Mesendoderm (in vitro differentiated cells): Measurements from ENCODE around the gene HTR6.

Experiments
- DNase-seq: peaks from one replicate; pipeline ENCODE4 v3.0.0; 2013
- H2AK5ac ChIP-seq: 2 replicates; pipeline ENCODE4 v1.6.1; 2013; ENCODE audit warnings: low read length, inconsistent platforms
- H2BK120ac ChIP-seq: 2 replicates; pipeline ENCODE4 v1.6.1; 2013; ENCODE audit warnings: low read depth, mild to moderate bottlenecking, low read length, moderate library complexity, mixed read lengths
- H2BK15ac ChIP-seq: replicated peaks from 2 replicates; pipeline ENCODE4 v1.6.1; 2013; ENCODE audit warnings: low read depth, mild to moderate bottlenecking, moderate library complexity
- H2BK5ac ChIP-seq: 2 replicates; pipeline ENCODE4 v1.6.1; 2013; ENCODE audit warnings: low read length, inconsistent platforms
- H3K18ac ChIP-seq: 2 replicates; pipeline ENCODE4 v1.6.1; 2013; ENCODE audit warnings: mild to moderate bottlenecking, low read length, mixed read lengths
- H3K23ac ChIP-seq: one replicate; pipeline ENCODE4 v1.6.1; 2013; ENCODE audit warnings: low read length
- H3K27ac ChIP-seq: 2 replicates; pipeline ENCODE4 v1.5.1; 2013; ENCODE audit warnings: low read depth, mild to moderate bottlenecking, inconsistent platforms, low read length, moderate library complexity
- H3K27me3 ChIP-seq: 2 replicates; pipeline ENCODE4 v1.6.1; 2013; ENCODE audit warnings: low read length, control low read depth, mild to moderate bottlenecking, inconsistent platforms; ENCODE audit not compliant: insufficient read depth, poor library complexity
- H3K36me3 ChIP-seq: 2 replicates; pipeline ENCODE4 v1.6.1; 2013; ENCODE audit warnings: low read length, inconsistent platforms; ENCODE audit not compliant: control insufficient read depth, insufficient read depth
- H3K4ac ChIP-seq: one replicate; pipeline ENCODE4 v1.6.1; 2013; ENCODE audit warnings: low read depth, mild to moderate bottlenecking, low read length, moderate library complexity
- H3K4me1 ChIP-seq: 2 replicates; pipeline ENCODE4 v1.6.1; 2013; ENCODE audit warnings: low read depth, low read length, inconsistent platforms; ENCODE audit not compliant: control insufficient read depth
- H3K4me2 ChIP-seq: 2 replicates; pipeline ENCODE4 v1.6.1; 2013; ENCODE audit warnings: low read length
- H3K4me3 ChIP-seq: 2 replicates; pipeline ENCODE4 v1.5.1; 2013; ENCODE audit warnings: mild to moderate bottlenecking, low read length
- H3K56ac ChIP-seq: one replicate; pipeline ENCODE4 v1.6.1; 2013; ENCODE audit warnings: low read length
- H3K79me1 ChIP-seq: 2 replicates; pipeline ENCODE4 v1.6.1; 2013; ENCODE audit warnings: low read length, inconsistent platforms
- H3K79me2 ChIP-seq: 2 replicates; pipeline ENCODE4 v1.6.1; 2013; ENCODE audit warnings: mild to moderate bottlenecking, low read length; ENCODE audit not compliant: control insufficient read depth, insufficient read depth
- H3K9ac ChIP-seq: 2 replicates; pipeline ENCODE4 v1.6.1; 2013; ENCODE audit warnings: low read length, inconsistent platforms
- H4K5ac ChIP-seq: one replicate; pipeline ENCODE4 v1.6.1; 2013; ENCODE audit warnings: low read length
- H4K8ac ChIP-seq: one replicate; pipeline ENCODE4 v1.6.1; 2013; ENCODE audit warnings: low read depth, mild to moderate bottlenecking, control low read depth, low read length, moderate library complexity
- WGBS: extraction: QIAGEN DNeasy Blood & Tissue Kit; methylation state at CpG from one replicate; pipeline ENCODE4 v1.1.7; 2013; ENCODE audit warnings: low lambda C conversion rate, missing lambda C conversion rate; ENCODE audit not compliant: insufficient coverage; ENCODE audit errors: extremely low coverage; 5-methylcytosine and 5-hydroxymethylcytosine counted together

Gene HTR6

GRCh38 chr1:19668888-19669287 lies 4.2 kb downstream of the HTR6 start:
- no peak for DNase-seq
- Histone ChIP-seq H3K36me3 (no peaks in the 10 kb centered on the region), H4K5ac (no peak overlapping the region), H3K18ac (no peak overlapping the region), H3K79me1 (no peaks in the 10 kb centered on the region), H2AK5ac (no peak overlapping the region), H3K4me2 (no peak overlapping the region), H2BK15ac (no peak overlapping the region), H3K23ac (no peak overlapping the region), H4K8ac (no peak overlapping the region), H3K4ac (no peak overlapping the region), H3K56ac (no peak overlapping the region), H3K9ac (no peak overlapping the region), H3K4me3 (no peak overlapping the region), H3K27me3 (peaks cover 29% of the 10 kb centered on the region), H2BK5ac (no peak overlapping the region), H3K27ac (no peak overlapping the region), H3K4me1 (no peaks in the 10 kb centered on the region), H3K79me2 (no peaks in the 10 kb centered on the region), H2BK120ac (no peak overlapping the region)
- no CpG with 5 or more reads among the region's 8 CpGs for WGBS

- Histone ChIP-seq H3K36me3 (no peaks in the 10 kb centered on the region), H3K27ac (no peak overlapping the region), H2BK120ac (no peak overlapping the region), H2BK15ac (no peak overlapping the region), H4K8ac (no peak overlapping the region), H3K79me2 (no peaks in the 10 kb centered on the region), H3K56ac (no peak overlapping the region), H3K23ac (no peak overlapping the region), H3K9ac (no peak overlapping the region), H3K79me1 (no peaks in the 10 kb centered on the region), H4K5ac (no peak overlapping the region), H2AK5ac (no peak overlapping the region), H3K4me2 (no peak overlapping the region), H3K18ac (no peak overlapping the region), H3K27me3 (peaks cover 11% of the 10 kb centered on the region), H2BK5ac (no peak overlapping the region), H3K4me3 (no peak overlapping the region), H3K4ac (no peak overlapping the region), H3K4me1 (no peaks in the 10 kb centered on the region)
- no CpG with 5 or more reads among the region's 4 CpGs for WGBS
- no peak for DNase-seq
Measured at GRCh38 chr1:19670787-19671186, 6.1 kb downstream of the HTR6 start.

GRCh38 chr1:19672237-19672636 lies 7.6 kb downstream of the HTR6 start:
- Histone ChIP-seq H3K4me1 (no peaks in the 10 kb centered on the region), H2AK5ac (no peak overlapping the region), H3K79me2 (no peaks in the 10 kb centered on the region), H4K5ac (no peak overlapping the region), H3K4me3 (no peak overlapping the region), H3K79me1 (no peaks in the 10 kb centered on the region), H4K8ac (no peak overlapping the region), H2BK15ac (no peak overlapping the region), H3K23ac (no peak overlapping the region), H3K9ac (no peak overlapping the region), H3K56ac (no peak overlapping the region), H3K4ac (no peak overlapping the region), H3K36me3 (no peaks in the 10 kb centered on the region), H2BK120ac (no peak overlapping the region), H3K4me2 (no peak overlapping the region), H3K18ac (no peak overlapping the region), H3K27me3 (peaks cover 2% of the 10 kb centered on the region), H3K27ac (no peak overlapping the region), H2BK5ac (no peak overlapping the region)
- 100% methylated on average over 3 of the region's 6 CpGs for WGBS
- no peak for DNase-seq

- no peak overlapping the region for H3K23ac ChIP-seq
- H3K4me3 ChIP-seq: no peak overlapping the region
- H4K5ac ChIP-seq: no peak overlapping the region
- WGBS: no CpG with 5 or more reads among the region's 5 CpGs
- H3K79me2 ChIP-seq: no peaks in the 10 kb centered on the region
- H3K27ac ChIP-seq: no peak overlapping the region
- no peaks in the 10 kb centered on the region for H3K27me3 ChIP-seq
- no peaks in the 10 kb centered on the region for H3K4me1 ChIP-seq
- H3K4ac ChIP-seq: no peak overlapping the region
- H3K36me3 ChIP-seq: no peaks in the 10 kb centered on the region
- no peak overlapping the region for H2AK5ac ChIP-seq
- no peak overlapping the region for H3K9ac ChIP-seq
- DNase-seq: no peak
- H2BK120ac ChIP-seq: no peak overlapping the region
- no peak overlapping the region for H4K8ac ChIP-seq
- H3K18ac ChIP-seq: no peak overlapping the region
- H3K56ac ChIP-seq: no peak overlapping the region
- no peak overlapping the region for H3K4me2 ChIP-seq
- H2BK5ac ChIP-seq: no peak overlapping the region
- no peaks in the 10 kb centered on the region for H3K79me1 ChIP-seq
- no peak overlapping the region for H2BK15ac ChIP-seq
Measured at GRCh38 chr1:19675797-19676196, 11.1 kb downstream of the HTR6 start.

- Histone ChIP-seq H3K79me2 (no peaks in the 10 kb centered on the region), H3K27ac (no peak overlapping the region), H3K23ac (no peak overlapping the region), H3K56ac (no peak overlapping the region), H3K4me3 (no peak overlapping the region), H2AK5ac (no peak overlapping the region), H4K5ac (no peak overlapping the region), H3K79me1 (no peaks in the 10 kb centered on the region), H3K9ac (no peak overlapping the region), H2BK5ac (no peak overlapping the region), H2BK15ac (no peak overlapping the region), H3K36me3 (no peaks in the 10 kb centered on the region), H3K4me2 (no peak overlapping the region), H3K27me3 (no peaks in the 10 kb centered on the region), H2BK120ac (no peak overlapping the region), H3K18ac (no peak overlapping the region), H3K4ac (no peak overlapping the region), H4K8ac (no peak overlapping the region), H3K4me1 (no peaks in the 10 kb centered on the region)
- DNase-seq: peak; percentile 84
- no CpG with 5 or more reads among the region's 13 CpGs for WGBS
Measured at GRCh38 chr1:19676438-19676922, 11.8 kb downstream of the HTR6 start.

GRCh38 chr1:19678493-19678892 lies 13.8 kb downstream of the HTR6 start:
- Histone ChIP-seq H4K8ac (no peak overlapping the region), H2AK5ac (no peak overlapping the region), H3K27ac (no peak overlapping the region), H3K4me2 (no peak overlapping the region), H3K4ac (no peak overlapping the region), H3K56ac (no peak overlapping the region), H2BK5ac (no peak overlapping the region), H3K18ac (no peak overlapping the region), H3K79me1 (no peaks in the 10 kb centered on the region), H3K79me2 (no peaks in the 10 kb centered on the region), H3K23ac (no peak overlapping the region), H3K4me1 (no peaks in the 10 kb centered on the region), H2BK120ac (no peak overlapping the region), H3K36me3 (no peaks in the 10 kb centered on the region), H4K5ac (no peak overlapping the region), H3K9ac (no peak overlapping the region), H2BK15ac (no peak overlapping the region), H3K27me3 (no peaks in the 10 kb centered on the region), H3K4me3 (no peak overlapping the region)
- no CpG with 5 or more reads among the region's 11 CpGs for WGBS
- no peak for DNase-seq
